KOPT-K1 (cell line): ENCODE data around the gene AMOTL1.
"Not testable (repeated sequence)": the region's sequence is repeated elsewhere in the genome, so short reads cannot be mapped to it uniquely, and the experiment has no call there.

Source experiments
- H3K27ac ChIP-seq: fragments of 200-600 bp; sonication (generic); 2 replicates; pipeline ENCODE4 v1.5.1; 2016; ENCODE audit warnings: antibody characterized with exemption, mild to moderate bottlenecking, low read depth, low read length; ENCODE audit not compliant: poor library complexity, severe bottlenecking
- H3K36me3 ChIP-seq: fragments of 200-600 bp; sonication (generic); 2 replicates; pipeline ENCODE4 v1.5.1; 2017; ENCODE audit warnings: antibody characterized with exemption, mild to moderate bottlenecking, low read length, moderate library complexity; ENCODE audit not compliant: insufficient read depth
- H3K9me3 ChIP-seq: fragments of 200-600 bp; sonication (generic); 2 replicates; pipeline ENCODE4 v1.5.1; 2017; ENCODE audit warnings: antibody characterized with exemption, low read length, mild to moderate bottlenecking; ENCODE audit not compliant: insufficient read depth, poor library complexity, severe bottlenecking

The AMOTL1 gene

GRCh38 chr11:94790661-94791180 lies 22.6 kb downstream of the AMOTL1 start:
- H3K9me3 ChIP-seq: no peaks in the 10 kb centered on the region
- H3K36me3 ChIP-seq: no peaks in the 10 kb centered on the region
- H3K27ac ChIP-seq: no peak overlapping the region

- no peaks in the 10 kb centered on the region for H3K9me3 ChIP-seq
- no peak overlapping the region for H3K27ac ChIP-seq
- H3K36me3 ChIP-seq: no peaks in the 10 kb centered on the region
These were observed 23.2 kb downstream of the AMOTL1 start for GRCh38 chr11:94791216-94791889.

- H3K9me3 ChIP-seq, H3K27ac ChIP-seq, H3K36me3 ChIP-seq: not testable (repeated sequence)
These were observed 23.8 kb downstream of the AMOTL1 start for GRCh38 chr11:94791942-94792341.

- H3K36me3 ChIP-seq: no peaks in the 10 kb centered on the region
- H3K9me3 ChIP-seq: no peaks in the 10 kb centered on the region
- no peak overlapping the region for H3K27ac ChIP-seq
These were observed 24.3 kb downstream of the AMOTL1 start for GRCh38 chr11:94792451-94792850.

GRCh38 chr11:94793002-94793401 lies 24.8 kb downstream of the AMOTL1 start:
- Histone ChIP-seq H3K9me3 (no peaks in the 10 kb centered on the region), H3K36me3 (no peaks in the 10 kb centered on the region), H3K27ac (no peak overlapping the region)

GRCh38 chr11:94793822-94794221 lies 25.7 kb downstream of the AMOTL1 start:
- Histone ChIP-seq H3K27ac (no peak overlapping the region), H3K9me3 (no peaks in the 10 kb centered on the region), H3K36me3 (no peaks in the 10 kb centered on the region)

GRCh38 chr11:94794287-94795168 lies 26.4 kb downstream of the AMOTL1 start:
- Histone ChIP-seq H3K36me3 (no peaks in the 10 kb centered on the region), H3K9me3 (no peaks in the 10 kb centered on the region), H3K27ac (no peak overlapping the region)

GRCh38 chr11:94795476-94796189 lies 27.5 kb downstream of the AMOTL1 start:
- H3K27ac ChIP-seq: no peak overlapping the region
- no peaks in the 10 kb centered on the region for H3K36me3 ChIP-seq
- no peaks in the 10 kb centered on the region for H3K9me3 ChIP-seq

- H3K9me3 ChIP-seq: no peaks in the 10 kb centered on the region
- H3K36me3 ChIP-seq: no peaks in the 10 kb centered on the region
- H3K27ac ChIP-seq: no peak overlapping the region
These were observed 28.0 kb downstream of the AMOTL1 start for GRCh38 chr11:94796190-94796580.

GRCh38 chr11:94796863-94797262 lies 28.7 kb downstream of the AMOTL1 start:
- Histone ChIP-seq H3K27ac (no peak overlapping the region), H3K36me3 (no peaks in the 10 kb centered on the region), H3K9me3 (no peaks in the 10 kb centered on the region)

GRCh38 chr11:94799726-94800125 lies 31.6 kb downstream of the AMOTL1 start:
- H3K27ac ChIP-seq: no peak overlapping the region
- H3K9me3 ChIP-seq: no peaks in the 10 kb centered on the region
- H3K36me3 ChIP-seq: no peaks in the 10 kb centered on the region

- H3K9me3 ChIP-seq: no peaks in the 10 kb centered on the region
- no peaks in the 10 kb centered on the region for H3K36me3 ChIP-seq
- H3K27ac ChIP-seq: no peak overlapping the region
These were observed 32.3 kb downstream of the AMOTL1 start for GRCh38 chr11:94800414-94800813.

- H3K36me3 ChIP-seq: no peaks in the 10 kb centered on the region
- H3K27ac ChIP-seq: no peak overlapping the region
- H3K9me3 ChIP-seq: no peaks in the 10 kb centered on the region
These were observed 33.8 kb downstream of the AMOTL1 start for GRCh38 chr11:94801866-94802460.

- Histone ChIP-seq H3K9me3 (no peaks in the 10 kb centered on the region), H3K27ac (no peak overlapping the region), H3K36me3 (no peaks in the 10 kb centered on the region)
These were observed 34.3 kb downstream of the AMOTL1 start for GRCh38 chr11:94802501-94802900.

- H3K9me3 ChIP-seq: no peaks in the 10 kb centered on the region
- no peaks in the 10 kb centered on the region for H3K36me3 ChIP-seq
- no peak overlapping the region for H3K27ac ChIP-seq
These were observed 35.3 kb downstream of the AMOTL1 start for GRCh38 chr11:94803491-94803890.
